ENCODE results near the gene KCP. TPM values are rescaled to one million over a fixed set of nuclear protein-coding genes. Genes with fewer than 3 reads are reported as not detected.

Gene KCP
- total and polyA plus RNA-seq, 2 of the 13 experiments (the other 11 are each of a cell fraction or from before 2014, with no cell fraction given), result 0.37 to 1.0 TPM

GRCh38 chr7:128939861-128940410, 29.4 kb upstream of the KCP start (continued):
- TF ChIP-seq SALL1 (CRISPR knock-in tag; IDR thresholded peaks at IDR 0.05), result 0 out of 2 replicates have a peak, but pooled peaks have one; percentile 16
- no peak for TF ChIP-seq ZNF7 (CRISPR knock-in tag; IDR thresholded peaks at IDR 0.05)
- no peak for TF ChIP-seq ZBTB25 (CRISPR knock-in tag; IDR thresholded peaks at IDR 0.05)
- no peak for TF ChIP-seq KDM5A (IDR thresholded peaks at IDR 0.05; ENCODE audit: borderline replicate concordance, low read length)
- TF ChIP-seq, protein P1, sequence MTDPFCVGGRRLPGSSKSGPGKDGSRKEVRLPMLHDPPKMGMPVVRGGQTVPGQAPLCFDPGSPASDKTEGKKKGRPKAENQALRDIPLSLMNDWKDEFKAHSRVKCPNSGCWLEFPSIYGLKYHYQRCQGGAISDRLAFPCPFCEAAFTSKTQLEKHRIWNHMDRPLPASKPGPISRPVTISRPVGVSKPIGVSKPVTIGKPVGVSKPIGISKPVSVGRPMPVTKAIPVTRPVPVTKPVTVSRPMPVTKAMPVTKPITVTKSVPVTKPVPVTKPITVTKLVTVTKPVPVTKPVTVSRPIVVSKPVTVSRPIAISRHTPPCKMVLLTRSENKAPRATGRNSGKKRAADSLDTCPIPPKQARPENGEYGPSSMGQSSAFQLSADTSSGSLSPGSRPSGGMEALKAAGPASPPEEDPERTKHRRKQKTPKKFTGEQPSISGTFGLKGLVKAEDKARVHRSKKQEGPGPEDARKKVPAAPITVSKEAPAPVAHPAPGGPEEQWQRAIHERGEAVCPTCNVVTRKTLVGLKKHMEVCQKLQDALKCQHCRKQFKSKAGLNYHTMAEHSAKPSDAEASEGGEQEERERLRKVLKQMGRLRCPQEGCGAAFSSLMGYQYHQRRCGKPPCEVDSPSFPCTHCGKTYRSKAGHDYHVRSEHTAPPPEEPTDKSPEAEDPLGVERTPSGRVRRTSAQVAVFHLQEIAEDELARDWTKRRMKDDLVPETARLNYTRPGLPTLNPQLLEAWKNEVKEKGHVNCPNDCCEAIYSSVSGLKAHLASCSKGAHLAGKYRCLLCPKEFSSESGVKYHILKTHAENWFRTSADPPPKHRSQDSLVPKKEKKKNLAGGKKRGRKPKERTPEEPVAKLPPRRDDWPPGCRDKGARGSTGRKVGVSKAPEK (CRISPR knock-in tag; IDR thresholded peaks at IDR 0.05; ENCODE audit: borderline replicate concordance), result peak; percentile 31; the same call in 1 of the 2 replicates
- no peak for TF ChIP-seq ZNF333 (CRISPR knock-in tag; IDR thresholded peaks at IDR 0.05; ENCODE audit: borderline replicate concordance)
- TF ChIP-seq NFKB2 (CRISPR knock-in tag; IDR thresholded peaks at IDR 0.05; ENCODE audit: borderline replicate concordance), result no peak
- TF ChIP-seq KLF11 (CRISPR knock-in tag; IDR thresholded peaks at IDR 0.05), result no peak
- no peak for TF ChIP-seq TFAP4 (IDR thresholded peaks at IDR 0.05; ENCODE audit: borderline replicate concordance, low read depth)
